CD4-positive, CD25-positive, alpha-beta regulatory T cell (primary cell): ENCODE measurements around the gene FOXQ1. TPM values are rescaled to one million over a fixed set of nuclear protein-coding genes. Genes with fewer than 3 reads are reported as not detected.

ENCODE experiments used
- ATAC-seq, 2 donors: fragments of 150-1000 bp; cut with Tn5 transposase; one replicate each; pipeline ENCODE4 v1.10.0; 2021; ENCODE audit warnings: low read depth in 2 of 2, moderate number of reproducible peaks in 2 of 2, moderate library complexity in 1 of 2
- DNase-seq, 3 donors: peaks; one replicate each; pipeline versions ENCODE4 v3.0.0 to v3.0.0-alpha.2; 2012 to 2022; ENCODE audit warnings: mixed read lengths in 1 of 3
- H3K27ac ChIP-seq: one replicate; pipeline ENCODE4 v1.7.0; 2013; ENCODE audit warnings: mild to moderate bottlenecking, low read length; ENCODE audit not compliant: insufficient read depth, poor library complexity, severe bottlenecking
- H3K27me3 ChIP-seq: one replicate; pipeline ENCODE4 v1.7.0; 2013; ENCODE audit warnings: low read length; ENCODE audit not compliant: control insufficient read depth, insufficient read depth
- H3K36me3 ChIP-seq: one replicate; pipeline ENCODE4 v1.7.0; 2013; ENCODE audit warnings: mild to moderate bottlenecking, low read length, moderate library complexity; ENCODE audit not compliant: control insufficient read depth, insufficient read depth
- H3K4me1 ChIP-seq: 2 replicates; pipeline ENCODE4 v1.7.0; 2013; ENCODE audit warnings: mild to moderate bottlenecking, low read length; ENCODE audit not compliant: insufficient read depth, control insufficient read depth, poor library complexity, severe bottlenecking
- H3K4me3 ChIP-seq: one replicate; pipeline ENCODE4 v1.7.0; 2013; ENCODE audit warnings: low read depth, mild to moderate bottlenecking, low read length, moderate library complexity
- H3K9me3 ChIP-seq, 2 experiments: 1 replicate in 1 of 2; 2 replicates in 1 of 2; pipeline ENCODE4 v1.7.0; 2013; ENCODE audit warnings: low read length in 2 of 2, mild to moderate bottlenecking in 1 of 2, moderate library complexity in 1 of 2; ENCODE audit not compliant: control insufficient read depth in 2 of 2
- H3K27ac Mint-ChIP-seq, 3 donors: one replicate each; pipeline ENCODE4 v1.8.0; 2020 to 2022; ENCODE audit warnings: mild to moderate bottlenecking in 3 of 3, mixed read lengths in 3 of 3, moderate library complexity in 2 of 3
- H3K27me3 Mint-ChIP-seq: one replicate; pipeline ENCODE4 v1.8.0; 2022; ENCODE audit warnings: mild to moderate bottlenecking, mixed read lengths
- H3K36me3 Mint-ChIP-seq: one replicate; pipeline ENCODE4 v1.8.0; 2020; ENCODE audit warnings: mixed read lengths
- H3K4me1 Mint-ChIP-seq, 4 donors: one replicate each; pipeline ENCODE4 v1.8.0; 2020 to 2022; ENCODE audit warnings: mixed read lengths in 4 of 4, mild to moderate bottlenecking in 1 of 4
- H3K4me3 Mint-ChIP-seq, 4 donors: one replicate each; pipeline ENCODE4 v1.8.0; 2020 to 2022; ENCODE audit warnings: mild to moderate bottlenecking in 4 of 4, mixed read lengths in 4 of 4, moderate library complexity in 3 of 4
- H3K9me3 Mint-ChIP-seq, 7 donors: one replicate each; pipeline ENCODE4 v1.8.0; 2020 to 2022; ENCODE audit warnings: mixed read lengths in 7 of 7, mild to moderate bottlenecking in 3 of 7, moderate library complexity in 2 of 7
- polyA plus RNA-seq, 4 donors: library from polyadenylated mRNA; unstranded; fragments of 300-500 nt; fragmentation: Illumina TruSeq; gene quantifications; one replicate each; pipeline ENCODE4 v1.2.3, GENCODE V29; 2021
- total RNA-seq: library from RNA; stranded (reverse); gene quantifications from one replicate; pipeline ENCODE4 v1.2.3, GENCODE V29; 2022

Gene FOXQ1, protein sequence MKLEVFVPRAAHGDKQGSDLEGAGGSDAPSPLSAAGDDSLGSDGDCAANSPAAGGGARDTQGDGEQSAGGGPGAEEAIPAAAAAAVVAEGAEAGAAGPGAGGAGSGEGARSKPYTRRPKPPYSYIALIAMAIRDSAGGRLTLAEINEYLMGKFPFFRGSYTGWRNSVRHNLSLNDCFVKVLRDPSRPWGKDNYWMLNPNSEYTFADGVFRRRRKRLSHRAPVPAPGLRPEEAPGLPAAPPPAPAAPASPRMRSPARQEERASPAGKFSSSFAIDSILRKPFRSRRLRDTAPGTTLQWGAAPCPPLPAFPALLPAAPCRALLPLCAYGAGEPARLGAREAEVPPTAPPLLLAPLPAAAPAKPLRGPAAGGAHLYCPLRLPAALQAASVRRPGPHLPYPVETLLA
- total RNA-seq (not detected), polyA plus RNA-seq (not detected)

DNA sequence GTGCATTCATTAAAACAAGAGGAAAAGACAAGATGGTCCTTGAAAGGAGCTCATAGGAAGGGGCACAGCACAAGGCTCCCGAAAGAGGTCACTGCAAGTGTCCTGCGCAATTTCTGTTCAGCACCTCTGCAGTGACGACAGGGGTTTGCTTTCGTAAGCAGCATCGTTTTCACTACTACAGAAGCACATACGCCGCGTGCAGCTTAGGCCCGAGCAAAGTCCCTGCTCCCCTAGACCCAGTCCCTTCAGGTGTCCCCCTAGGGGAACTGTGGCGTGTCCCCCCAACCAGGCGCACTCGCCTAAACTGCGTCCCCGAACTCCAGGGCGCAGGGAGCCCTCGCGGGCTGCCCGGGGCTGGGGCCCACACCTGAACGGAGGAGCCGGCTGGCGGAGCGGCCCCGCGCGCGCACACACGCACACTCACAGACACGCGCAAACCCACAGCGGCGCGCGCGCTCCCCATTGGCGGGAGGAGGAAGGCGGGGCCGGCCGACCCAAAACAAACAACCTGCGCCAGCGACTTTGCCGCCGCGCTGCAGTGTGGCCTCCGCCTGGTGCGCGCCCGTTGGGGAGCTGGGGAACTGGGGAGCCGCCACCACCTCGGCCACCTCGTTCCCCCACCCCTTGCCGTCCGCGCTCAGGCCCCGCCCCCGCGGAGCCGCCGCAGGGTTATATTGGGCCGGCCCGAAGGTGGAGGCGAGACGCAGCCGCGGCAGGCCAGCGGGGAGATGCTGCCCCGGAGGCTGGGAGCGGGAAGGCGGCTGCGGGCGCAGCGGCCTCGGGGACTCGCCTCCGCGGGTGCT, at the start of gene FOXQ1:
TSS of gene FOXQ1 (plus strand) at position 699 of the 803 bp plus-strand sequence. CDS start 607 bp downstream, outside the sequence.
- H3K4me1 ChIP-seq: peaks cover 25% of the 10 kb centered on the region
- H3K36me3 Mint-ChIP-seq: no peaks in the 10 kb centered on the region
- H3K9me3 Mint-ChIP-seq: peaks cover 0 to 7% (median under 1%) of the 10 kb centered on the region in 7 donors
- no peaks in the 10 kb centered on the region for H3K9me3 ChIP-seq
- H3K4me3 ChIP-seq: peak within 1 kb of the TSS; percentile 37
- H3K27me3 Mint-ChIP-seq: peaks cover 78% of the 10 kb centered on the region
- H3K27me3 ChIP-seq: peaks cover 29% of the 10 kb centered on the region
- ATAC-seq (no peak), DNase-seq (peak in 1 of 3 donors; percentile 20)
- H3K27ac Mint-ChIP-seq: peak within 1 kb of the TSS in 1 of 3 donors; percentile 2
- no peaks in the 10 kb centered on the region for H3K36me3 ChIP-seq
- H3K27ac ChIP-seq: no peak within 1 kb of the TSS
- peaks cover 4 to 31% (median 16%) of the 10 kb centered on the region in 4 donors for H3K4me1 Mint-ChIP-seq
- H3K4me3 Mint-ChIP-seq: peak within 1 kb of the TSS in 2 of 4 donors; percentile 65 to 67

DNA sequence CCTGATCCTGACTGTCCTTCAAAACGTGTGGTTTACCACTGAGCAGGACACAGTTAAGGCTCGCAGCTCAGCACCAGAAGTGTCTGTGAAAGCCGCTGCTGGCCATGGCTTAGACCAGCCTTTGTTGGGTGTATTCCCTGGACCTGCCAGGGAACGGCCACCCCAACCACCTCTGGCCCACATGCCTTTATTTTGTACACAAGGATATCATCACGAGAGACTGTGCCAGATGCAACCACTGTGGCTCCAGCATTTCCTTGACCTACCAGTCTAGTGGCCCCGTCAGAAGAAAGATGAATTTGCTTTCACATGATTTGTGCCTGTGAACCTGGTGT, 49.2 kb upstream of the FOXQ1 start:
- DNase-seq (no peak), ATAC-seq (no peak)
- Mint-ChIP-seq H3K4me1 (no peaks in the 10 kb centered on the region), H3K9me3 (no peaks in the 10 kb centered on the region), H3K36me3 (no peaks in the 10 kb centered on the region), H3K4me3 (no peak overlapping the region), H3K27me3 (peaks cover 5% of the 10 kb centered on the region), H3K27ac (no peak overlapping the region)
- Histone ChIP-seq H3K4me1 (no peaks in the 10 kb centered on the region), H3K27ac (no peak overlapping the region), H3K9me3 (no peaks in the 10 kb centered on the region), H3K27me3 (no peaks in the 10 kb centered on the region), H3K4me3 (no peak overlapping the region), H3K36me3 (no peaks in the 10 kb centered on the region)

DNA sequence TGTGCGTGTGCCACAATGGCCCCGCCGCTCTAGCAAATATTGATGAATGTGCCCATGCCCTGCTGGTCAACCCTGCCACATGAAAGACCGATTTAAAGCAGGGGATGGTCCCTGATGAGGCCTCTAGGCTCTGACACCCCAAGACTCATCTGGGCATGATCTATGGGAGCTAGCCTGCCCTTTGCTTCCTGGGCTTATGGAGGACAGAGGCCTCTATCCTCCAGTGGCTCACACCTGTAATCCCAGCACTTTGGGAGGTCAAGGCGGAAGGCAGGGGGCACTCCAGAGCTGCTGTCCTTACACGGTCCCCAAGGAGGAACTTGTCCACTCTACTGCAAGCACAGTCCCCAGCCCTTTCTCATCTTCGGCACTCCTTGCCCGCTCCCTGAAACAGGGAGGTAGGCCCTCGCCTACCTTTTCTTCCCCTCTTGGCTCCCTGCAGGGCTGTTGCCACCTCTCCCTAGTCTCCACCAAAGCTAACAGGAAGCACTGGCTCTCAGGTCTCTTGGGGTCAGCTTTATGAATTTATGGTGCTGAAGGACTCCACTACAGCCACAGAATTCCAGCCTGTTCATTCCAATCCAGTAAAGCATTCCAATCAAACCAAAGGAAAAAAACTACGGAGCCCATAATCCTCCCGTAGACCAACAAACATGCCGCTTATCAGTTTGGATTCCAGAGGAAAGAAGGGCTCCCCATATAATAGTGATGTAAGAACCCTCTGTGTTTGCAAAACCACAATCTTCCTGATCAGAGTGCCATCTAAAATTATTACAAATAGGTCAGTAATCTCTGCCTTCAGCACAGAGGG, 48.7 kb upstream of the FOXQ1 start:
- Mint-ChIP-seq H3K9me3 (no peaks in the 10 kb centered on the region), H3K4me1 (no peaks in the 10 kb centered on the region), H3K27ac (no peak overlapping the region), H3K36me3 (no peaks in the 10 kb centered on the region), H3K27me3 (peaks cover 5% of the 10 kb centered on the region), H3K4me3 (no peak overlapping the region)
- no peaks in the 10 kb centered on the region for H3K36me3 ChIP-seq
- DNase-seq: no peak
- no peaks in the 10 kb centered on the region for H3K27me3 ChIP-seq
- ATAC-seq: no peak
- H3K27ac ChIP-seq: no peak overlapping the region
- H3K4me3 ChIP-seq: no peak overlapping the region
- H3K4me1 ChIP-seq: no peaks in the 10 kb centered on the region
- H3K9me3 ChIP-seq: no peaks in the 10 kb centered on the region

DNA sequence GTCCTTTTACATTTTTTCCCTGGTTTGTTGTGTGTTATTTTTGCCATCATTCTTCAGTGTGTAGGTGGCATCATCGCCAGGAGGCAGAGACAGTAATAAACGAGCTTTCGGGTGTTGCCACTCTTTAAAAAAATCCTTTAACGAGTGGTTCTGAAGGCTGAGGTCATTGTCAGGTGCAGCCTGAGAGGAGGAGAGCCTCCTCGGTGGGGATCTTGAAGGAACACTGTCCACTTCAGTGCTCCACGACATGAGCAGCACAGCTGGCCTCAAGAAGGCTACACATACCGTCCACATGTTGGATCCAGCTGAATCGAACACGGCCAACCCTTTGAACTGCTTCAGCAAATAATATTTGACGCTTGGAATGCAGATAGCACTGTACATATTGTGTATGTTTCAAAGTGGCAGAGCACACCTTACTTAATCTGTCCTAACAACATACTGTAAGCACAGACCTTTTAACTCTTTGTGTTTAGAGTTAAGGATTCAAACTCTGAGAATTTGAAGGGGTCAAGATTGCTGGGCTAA, 48.0 kb upstream of the FOXQ1 start:
- Mint-ChIP-seq H3K4me1 (no peaks in the 10 kb centered on the region), H3K27ac (no peak overlapping the region), H3K27me3 (no peaks in the 10 kb centered on the region), H3K36me3 (no peaks in the 10 kb centered on the region), H3K4me3 (no peak overlapping the region), H3K9me3 (no peaks in the 10 kb centered on the region)
- H3K36me3 ChIP-seq: no peaks in the 10 kb centered on the region
- no peaks in the 10 kb centered on the region for H3K4me1 ChIP-seq
- no peaks in the 10 kb centered on the region for H3K27me3 ChIP-seq
- no peak for DNase-seq
- H3K4me3 ChIP-seq: no peak overlapping the region
- H3K27ac ChIP-seq: no peak overlapping the region
- no peaks in the 10 kb centered on the region for H3K9me3 ChIP-seq
- no peak for ATAC-seq

DNA sequence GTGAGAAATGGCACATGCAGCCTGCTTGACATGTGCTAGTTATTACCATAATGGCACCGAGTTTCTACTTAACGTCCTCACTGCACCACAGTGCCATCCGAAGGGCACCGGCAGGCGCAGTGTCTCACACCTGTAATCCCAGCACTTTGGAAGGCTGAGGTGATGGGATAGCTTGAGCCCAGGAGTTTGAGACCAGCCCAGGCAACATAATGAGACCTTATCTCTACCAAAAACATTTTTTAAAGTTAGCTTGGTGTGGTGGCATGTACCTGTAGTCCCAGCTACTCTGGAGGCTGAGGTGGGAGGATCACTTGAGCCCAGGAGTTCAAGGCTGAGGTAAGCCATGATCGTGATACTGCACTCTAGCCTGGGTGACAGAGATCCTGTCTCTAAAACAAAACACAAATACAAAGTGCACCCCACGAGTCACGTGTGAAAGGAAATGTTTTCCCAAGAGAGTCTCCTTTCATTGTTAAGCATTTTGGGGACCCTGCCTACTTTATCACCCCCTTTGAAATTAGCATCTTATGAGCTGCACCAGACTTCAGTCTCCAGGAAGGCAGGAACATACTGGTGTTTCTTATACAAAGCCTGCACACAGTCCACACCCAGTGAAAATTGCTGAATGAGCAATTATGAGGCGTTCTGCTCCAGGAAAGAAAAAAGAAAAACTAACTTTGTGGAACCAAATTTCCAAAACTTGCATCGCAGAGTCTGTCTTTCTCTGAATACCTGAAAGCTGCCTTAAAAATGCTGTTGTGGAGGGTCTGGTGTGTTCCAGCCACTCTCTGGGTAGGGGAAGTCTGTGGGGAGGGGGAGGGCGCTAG, 47.1 kb upstream of the FOXQ1 start:
- H3K4me1 Mint-ChIP-seq: no peaks in the 10 kb centered on the region
- H3K27ac Mint-ChIP-seq: no peak overlapping the region
- Histone ChIP-seq H3K9me3 (no peaks in the 10 kb centered on the region), H3K27ac (no peak overlapping the region), H3K4me3 (no peak overlapping the region), H3K27me3 (no peaks in the 10 kb centered on the region), H3K36me3 (no peaks in the 10 kb centered on the region), H3K4me1 (no peaks in the 10 kb centered on the region)
- no peak for DNase-seq
- no peaks in the 10 kb centered on the region for H3K36me3 Mint-ChIP-seq
- no peaks in the 10 kb centered on the region for H3K9me3 Mint-ChIP-seq
- no peak overlapping the region for H3K4me3 Mint-ChIP-seq
- no peaks in the 10 kb centered on the region for H3K27me3 Mint-ChIP-seq
- ATAC-seq: no peak

DNA sequence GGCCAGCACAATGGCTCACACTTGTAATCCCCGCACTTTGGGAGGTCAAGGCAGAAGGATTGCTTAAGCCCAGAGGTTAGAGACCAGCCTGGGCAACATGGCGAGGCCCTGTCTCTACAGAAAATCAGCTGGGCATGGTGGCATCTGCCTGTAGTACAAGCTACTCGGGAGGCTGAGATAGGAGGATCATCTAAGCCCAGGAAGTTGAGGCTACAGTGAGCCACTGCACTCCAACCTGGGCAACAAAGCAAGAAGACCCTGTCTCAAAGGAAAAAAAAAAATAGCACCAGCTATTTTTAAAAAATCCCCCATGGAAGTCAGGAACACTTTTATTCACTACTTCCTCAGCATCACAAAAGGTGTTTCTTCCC, 45.2 kb upstream of the FOXQ1 start:
- H3K4me3 Mint-ChIP-seq: no peak overlapping the region

More for the DNA sequence above, 45.2 kb upstream of the FOXQ1 start:
- Mint-ChIP-seq H3K27me3 (no peaks in the 10 kb centered on the region), H3K9me3 (peaks cover 0 to 5% (median 0%) of the 10 kb centered on the region in 7 donors), H3K36me3 (no peaks in the 10 kb centered on the region), H3K4me1 (no peaks in the 10 kb centered on the region), H3K27ac (no peak overlapping the region)
- no peaks in the 10 kb centered on the region for H3K9me3 ChIP-seq
- no peak overlapping the region for H3K27ac ChIP-seq
- DNase-seq (no peak), ATAC-seq (no peak)
- no peaks in the 10 kb centered on the region for H3K4me1 ChIP-seq
- H3K36me3 ChIP-seq: no peaks in the 10 kb centered on the region
- no peaks in the 10 kb centered on the region for H3K27me3 ChIP-seq
- H3K4me3 ChIP-seq: no peak overlapping the region
